Colonic mucosa (tissue), 4 donors: ENCODE data around the gene BCL2L13. TPM values are rescaled to one million over a fixed set of nuclear protein-coding genes. Genes with fewer than 3 reads are reported as not detected.

Source experiments
- DNase-seq: peaks from one replicate; pipeline ENCODE4 v3.0.0-alpha.2; 2020
- H3K27ac ChIP-seq: fragments of 200-600 bp; one replicate; pipeline ENCODE4 v1.8.0; 2021
- H3K27me3 ChIP-seq: fragments of 200-600 bp; one replicate; pipeline ENCODE4 v1.8.0; 2021
- H3K36me3 ChIP-seq: fragments of 200-600 bp; one replicate; pipeline ENCODE4 v1.8.0; 2021
- H3K4me1 ChIP-seq: fragments of 200-600 bp; one replicate; pipeline ENCODE4 v1.8.0; 2021; ENCODE audit warnings: mild to moderate bottlenecking
- H3K4me3 ChIP-seq: fragments of 200-600 bp; one replicate; pipeline ENCODE4 v1.8.0; 2021
- H3K9ac ChIP-seq, 2 donors: one replicate each; pipeline ENCODE4 v1.7.0; 2013; ENCODE audit warnings: control low read depth in 2 of 2, low read depth in 2 of 2, low read length in 2 of 2
- H3K9me3 ChIP-seq: fragments of 200-600 bp; one replicate; pipeline ENCODE4 v1.8.0; 2021
- CTCF ChIP-seq: fragments of 200-600 bp; IDR thresholded peaks from one replicate; pipeline ENCODE4 v1.8.0; 2022; ENCODE audit warnings: antibody characterized with exemption, mild to moderate bottlenecking
- intact Hi-C: fragments of 100-400 bp; cut with DNase I; formaldehyde crosslinking; loops from one replicate; pipeline ENCODE4 v1.14.1; 2022
- total RNA-seq, 2 donors: library from RNA; stranded (reverse); fragmentation: NEBNext Ultra II Directional in 1 of 2; extraction: Animal tissue kit (Norgen Biotek cat#: 25700) in 1 of 2; gene quantifications; one replicate each; pipeline ENCODE4 v1.2.1, GENCODE V29; 2021
- donor health status: healthy.
- donor health status: DM: no; HTN: no; CAD: no.
- donor health status: DM: no; HTN: no; CAD: no.

BCL2L13 gene
- total RNA-seq, 2 donors from 2014 or later = 44.9 to 47.2 TPM

GRCh38 chr22:17767233-17768065 lies 128.9 kb downstream of the BCL2L13 start:
- no peak overlapping the region for H3K4me3 ChIP-seq
- H3K9ac ChIP-seq = no peak overlapping the region
- no peaks in the 10 kb centered on the region for H3K9me3 ChIP-seq
- TF ChIP-seq CTCF = no peak
- no peak for DNase-seq
- H3K27me3 ChIP-seq = no peaks in the 10 kb centered on the region
- no peak overlapping the region for H3K27ac ChIP-seq
- intact Hi-C loops = no loop called here
- no peaks in the 10 kb centered on the region for H3K4me1 ChIP-seq
- no peaks in the 10 kb centered on the region for H3K36me3 ChIP-seq

- Histone ChIP-seq H3K9ac (peak overlapping the region in 1 of 2 donors; percentile 1), H3K27ac (no peak overlapping the region)
- intact Hi-C loops = no loop called here
These were observed 130.6 kb downstream of the BCL2L13 start for GRCh38 chr22:17769013-17769715.

DNA sequence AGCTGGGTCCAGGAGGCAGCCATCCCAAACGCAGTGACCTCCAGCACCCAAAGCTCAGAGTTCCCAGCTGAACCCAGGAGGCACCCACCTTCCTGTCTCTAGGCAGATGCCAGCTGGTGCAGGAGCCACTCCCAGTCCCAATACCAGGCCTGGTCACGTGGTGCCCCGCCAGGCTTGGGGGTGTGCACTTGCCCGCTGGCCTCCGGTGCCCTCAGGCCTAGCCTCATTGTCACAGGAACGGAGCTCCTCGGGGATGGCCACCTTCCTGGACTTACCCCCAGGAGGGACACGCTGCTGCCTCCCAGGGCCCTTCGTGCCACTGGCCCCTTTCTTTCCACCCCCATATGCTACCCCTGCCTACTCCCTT lies 131.1 kb downstream of the BCL2L13 start:
- DNase-seq = peak; percentile 80
- Histone ChIP-seq H3K9me3 (no peaks in the 10 kb centered on the region), H3K9ac (peak overlapping the region in 1 of 2 donors; percentile 1), H3K36me3 (no peaks in the 10 kb centered on the region), H3K4me3 (no peak overlapping the region), H3K27me3 (no peaks in the 10 kb centered on the region), H3K27ac (no peak overlapping the region), H3K4me1 (peaks cover 8% of the 10 kb centered on the region)
- TF ChIP-seq CTCF = no peak
- intact Hi-C loops = no loop called here

More at GRCh38 chr22:17769013-17769715, 130.6 kb downstream of the BCL2L13 start:
- no peak for TF ChIP-seq CTCF
- Histone ChIP-seq H3K27me3 (no peaks in the 10 kb centered on the region), H3K4me1 (peaks cover 8% of the 10 kb centered on the region), H3K36me3 (no peaks in the 10 kb centered on the region), H3K9me3 (no peaks in the 10 kb centered on the region), H3K4me3 (no peak overlapping the region)
- no peak for DNase-seq

DNA sequence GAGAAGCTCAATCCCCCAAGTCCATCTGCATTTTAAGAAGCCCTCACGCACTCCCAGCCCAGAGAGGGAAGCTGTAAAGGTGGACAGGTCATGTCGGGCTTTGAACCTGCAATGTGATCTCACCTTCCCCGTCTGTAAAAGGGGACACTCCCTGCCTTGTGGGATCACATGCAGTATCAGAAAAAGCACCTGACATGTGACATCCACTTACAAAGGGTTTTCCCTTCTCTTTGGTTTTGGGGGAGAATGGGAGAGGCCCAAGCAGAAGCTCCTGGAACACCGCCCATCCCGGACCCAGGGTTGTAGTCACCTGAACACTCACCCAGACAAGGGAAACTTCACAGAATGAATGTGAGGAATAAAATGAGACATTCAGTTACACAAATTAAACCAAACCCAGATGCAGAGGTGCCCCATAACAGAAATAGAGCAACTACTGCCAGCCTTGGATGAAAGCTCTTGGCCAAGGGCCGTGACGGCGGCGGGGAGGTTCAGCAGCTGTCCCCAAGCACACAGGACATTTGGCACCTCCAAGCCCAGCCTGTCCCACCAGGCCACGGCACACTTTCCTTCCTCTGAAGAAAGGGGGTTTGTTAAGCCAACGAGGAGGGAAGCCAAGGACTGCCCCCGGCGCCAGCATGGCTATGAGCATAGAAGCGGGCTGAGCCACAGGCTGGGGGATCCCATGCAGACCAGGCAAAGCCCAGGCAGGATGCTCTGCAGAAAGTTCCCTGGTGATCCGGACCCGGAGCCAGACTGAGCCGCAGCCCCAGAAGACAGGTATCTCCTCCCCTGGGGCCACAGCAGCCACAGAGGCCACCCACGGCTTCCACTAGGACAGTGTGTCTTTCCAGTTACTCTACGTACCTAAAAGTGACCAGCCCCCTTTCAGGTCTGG lies 131.9 kb downstream of the BCL2L13 start:
- H3K4me1 ChIP-seq = peaks cover 8% of the 10 kb centered on the region
- no peak for TF ChIP-seq CTCF
- no peaks in the 10 kb centered on the region for H3K27me3 ChIP-seq
- H3K27ac ChIP-seq = no peak overlapping the region
- H3K9ac ChIP-seq = no peak overlapping the region
- no peaks in the 10 kb centered on the region for H3K36me3 ChIP-seq
- DNase-seq = no peak
- H3K9me3 ChIP-seq = no peaks in the 10 kb centered on the region
- intact Hi-C loops = no loop called here
- H3K4me3 ChIP-seq = no peak overlapping the region
